HG02623 (cell line): ENCODE data around the gene ANKS1B.
"Not testable (repeated sequence)": the region's sequence is repeated elsewhere in the genome, so short reads cannot be mapped to it uniquely, and the experiment has no call there.

Source experiments
- ATAC-seq: cut with Tn5 transposase; IDR thresholded peaks from one replicate; pipeline ENCODE4 v1.9.1; 2021; ENCODE audit warnings: moderate library complexity; ENCODE audit not compliant: unreplicated experiment

The ANKS1B gene

GRCh38 chr12:99879439-99879838 lies 105.3 kb downstream of the ANKS1B start:
- ATAC-seq = no peak

- ATAC-seq = no peak
Observed at GRCh38 chr12:99875081-99875480, 109.7 kb downstream of the ANKS1B start.

GRCh38 chr12:99870085-99870484 lies 114.7 kb downstream of the ANKS1B start:
- no peak for ATAC-seq

- no peak for ATAC-seq
Observed at GRCh38 chr12:99861731-99862130, 123.0 kb downstream of the ANKS1B start.

- no peak for ATAC-seq
Observed at GRCh38 chr12:99859126-99859525, 125.6 kb downstream of the ANKS1B start.

GRCh38 chr12:99852666-99853065 lies 132.1 kb downstream of the ANKS1B start:
- no peak for ATAC-seq

GRCh38 chr12:99847936-99848335 lies 136.8 kb downstream of the ANKS1B start:
- no peak for ATAC-seq

- no peak for ATAC-seq
Observed at GRCh38 chr12:99834710-99835109, 150.0 kb downstream of the ANKS1B start.

- no peak for ATAC-seq
Observed at GRCh38 chr12:99833397-99833796, 151.3 kb downstream of the ANKS1B start.

GRCh38 chr12:99824900-99825542 lies 159.7 kb downstream of the ANKS1B start:
- no peak for ATAC-seq

GRCh38 chr12:99822273-99822672 lies 162.5 kb downstream of the ANKS1B start:
- no peak for ATAC-seq

GRCh38 chr12:99810718-99811593 lies 173.8 kb downstream of the ANKS1B start:
- ATAC-seq = no peak

GRCh38 chr12:99809909-99810308 lies 174.8 kb downstream of the ANKS1B start:
- ATAC-seq = no peak

GRCh38 chr12:99806304-99806703 lies 178.4 kb downstream of the ANKS1B start:
- ATAC-seq = no peak

GRCh38 chr12:99804715-99805114 lies 180.0 kb downstream of the ANKS1B start:
- no peak for ATAC-seq

- ATAC-seq = no peak
Observed at GRCh38 chr12:99800605-99801004, 184.1 kb downstream of the ANKS1B start.

GRCh38 chr12:99797931-99798330 lies 186.8 kb downstream of the ANKS1B start:
- ATAC-seq = not testable (repeated sequence)

GRCh38 chr12:99783421-99783820 lies 201.3 kb downstream of the ANKS1B start:
- no peak for ATAC-seq

GRCh38 chr12:99772274-99772673 lies 212.5 kb downstream of the ANKS1B start:
- no peak for ATAC-seq

GRCh38 chr12:99771659-99772058 lies 213.1 kb downstream of the ANKS1B start:
- no peak for ATAC-seq

- ATAC-seq = no peak
Observed at GRCh38 chr12:99769396-99769980, 215.2 kb downstream of the ANKS1B start.

- no peak for ATAC-seq
Observed at GRCh38 chr12:99768758-99769157, 216.0 kb downstream of the ANKS1B start.
